Spleen (tissue), 7 donors: Measurements from ENCODE around the gene TRIM66.

Source experiments
- CTCF ChIP-seq, 11 experiments: fragments of 200-600 bp in 7 of 11; fragments of 450-650 bp in 4 of 11; sonication (generic) in 4 of 11; IDR thresholded peaks in 8 of 11; conservative IDR thresholded peaks in 3 of 11; 1 replicate in 7 of 11; 2 replicates in 4 of 11; pipeline versions ENCODE4 v1.4.0 to v1.8.0; 2016 to 2021; ENCODE audit warnings: antibody characterized with exemption in 11 of 11, inconsistent platforms in 4 of 11, mild to moderate bottlenecking in 1 of 11
- POLR2A ChIP-seq, 3 donors: fragments of 450-650 bp; IDR thresholded peaks; one replicate each; pipeline ENCODE4 v1.5.1; 2017; ENCODE audit warnings: antibody characterized with exemption in 3 of 3, mild to moderate bottlenecking in 1 of 3
- donor health status: DM: no; HTN: no; CAD: no; lungs with moderate emphysema.
- donor health status: DM: no; HTN: no; CAD: no.
- donor health status: DM: no; HTN: no; CAD: no.

- TF ChIP-seq CTCF (IDR thresholded peaks at IDR 0.05 in 8 of 11, conservative IDR thresholded peaks at IDR 0.05 in 3 of 11) (no peak), POLR2A (IDR thresholded peaks at IDR 0.05) (no peak)
These were observed 24.4 kb upstream of the TRIM66 start for GRCh38 chr11:8706673-8707432.
